Type B pancreatic cell (in vitro differentiated cells): ENCODE data around the gene TUBGCP3. TPM values are rescaled to one million over a fixed set of nuclear protein-coding genes. Genes with fewer than 3 reads are reported as not detected.
"Not testable (repeated sequence)": the region's sequence is repeated elsewhere in the genome, so short reads cannot be mapped to it uniquely, and the experiment has no call there.

Experiments used
- DNase-seq: peaks from one replicate; pipeline ENCODE4 v3.0.0; 2021; ENCODE audit warnings: mixed read lengths; ENCODE audit not compliant: unreplicated experiment; ENCODE audit errors: extremely low spot score
- H3K27ac Mint-ChIP-seq: 2 replicates; pipeline ENCODE4 v1.8.0; 2021; ENCODE audit warnings: mild to moderate bottlenecking, mixed read lengths
- H3K27me3 Mint-ChIP-seq: 2 replicates; pipeline ENCODE4 v1.8.0; 2021; ENCODE audit warnings: mixed read lengths
- H3K36me3 Mint-ChIP-seq: 2 replicates; pipeline ENCODE4 v1.8.0; 2021; ENCODE audit warnings: mixed read lengths
- H3K4me1 Mint-ChIP-seq: one replicate; pipeline ENCODE4 v1.8.0; 2021; ENCODE audit warnings: mixed read lengths; ENCODE audit not compliant: unreplicated experiment
- H3K4me3 Mint-ChIP-seq: 2 replicates; pipeline ENCODE4 v1.8.0; 2021; ENCODE audit warnings: mild to moderate bottlenecking, mixed read lengths
- H3K9me3 Mint-ChIP-seq: 2 replicates; pipeline ENCODE4 v1.8.0; 2021; ENCODE audit warnings: mixed read lengths
- total RNA-seq: library from RNA; stranded (reverse); gene quantifications from 2 replicates; pipeline ENCODE4 v1.2.1, GENCODE V29; 2021; ENCODE audit warnings: low replicate concordance
- TF ChIP-seq, protein P1 (sequence below): fragments of 200-600 bp; sonication (generic); conservative IDR thresholded peaks from 2 replicates; pipeline ENCODE4 v1.5.0; 2021; ENCODE audit warnings: antibody characterized with exemption, mild to moderate bottlenecking

The TUBGCP3 gene
- total RNA-seq, 1 donor from 2014 or later = 34.0 TPM

DNA sequence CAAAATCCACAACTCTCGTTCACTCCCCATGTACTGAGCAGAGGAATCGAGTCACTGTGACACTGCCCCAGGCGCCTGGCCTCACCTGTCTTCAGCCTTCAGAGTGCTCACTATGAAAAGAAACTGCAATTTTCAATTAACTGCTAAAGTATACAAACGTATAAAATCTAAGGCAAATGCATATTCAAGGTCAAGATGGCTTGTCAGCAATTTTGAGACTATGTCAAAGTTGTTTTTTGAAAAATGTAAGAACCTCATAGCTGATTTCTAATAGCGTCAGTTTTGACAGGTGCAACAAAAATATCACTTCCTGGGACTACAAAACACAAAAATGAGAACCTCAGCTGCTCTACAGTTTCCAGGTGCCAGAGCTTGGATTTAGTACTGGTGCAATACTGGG, 31.4 kb downstream of the TUBGCP3 start:
- Mint-ChIP-seq H3K36me3 (peaks cover 38% of the 10 kb centered on the region), H3K27ac (no peak overlapping the region), H3K27me3 (no peaks in the 10 kb centered on the region), H3K4me3 (no peak overlapping the region), H3K4me1 (no peaks in the 10 kb centered on the region), H3K9me3 (no peaks in the 10 kb centered on the region)
- TF ChIP-seq, protein P1, sequence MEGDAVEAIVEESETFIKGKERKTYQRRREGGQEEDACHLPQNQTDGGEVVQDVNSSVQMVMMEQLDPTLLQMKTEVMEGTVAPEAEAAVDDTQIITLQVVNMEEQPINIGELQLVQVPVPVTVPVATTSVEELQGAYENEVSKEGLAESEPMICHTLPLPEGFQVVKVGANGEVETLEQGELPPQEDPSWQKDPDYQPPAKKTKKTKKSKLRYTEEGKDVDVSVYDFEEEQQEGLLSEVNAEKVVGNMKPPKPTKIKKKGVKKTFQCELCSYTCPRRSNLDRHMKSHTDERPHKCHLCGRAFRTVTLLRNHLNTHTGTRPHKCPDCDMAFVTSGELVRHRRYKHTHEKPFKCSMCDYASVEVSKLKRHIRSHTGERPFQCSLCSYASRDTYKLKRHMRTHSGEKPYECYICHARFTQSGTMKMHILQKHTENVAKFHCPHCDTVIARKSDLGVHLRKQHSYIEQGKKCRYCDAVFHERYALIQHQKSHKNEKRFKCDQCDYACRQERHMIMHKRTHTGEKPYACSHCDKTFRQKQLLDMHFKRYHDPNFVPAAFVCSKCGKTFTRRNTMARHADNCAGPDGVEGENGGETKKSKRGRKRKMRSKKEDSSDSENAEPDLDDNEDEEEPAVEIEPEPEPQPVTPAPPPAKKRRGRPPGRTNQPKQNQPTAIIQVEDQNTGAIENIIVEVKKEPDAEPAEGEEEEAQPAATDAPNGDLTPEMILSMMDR = no peak
- DNase-seq = no peak

DNA sequence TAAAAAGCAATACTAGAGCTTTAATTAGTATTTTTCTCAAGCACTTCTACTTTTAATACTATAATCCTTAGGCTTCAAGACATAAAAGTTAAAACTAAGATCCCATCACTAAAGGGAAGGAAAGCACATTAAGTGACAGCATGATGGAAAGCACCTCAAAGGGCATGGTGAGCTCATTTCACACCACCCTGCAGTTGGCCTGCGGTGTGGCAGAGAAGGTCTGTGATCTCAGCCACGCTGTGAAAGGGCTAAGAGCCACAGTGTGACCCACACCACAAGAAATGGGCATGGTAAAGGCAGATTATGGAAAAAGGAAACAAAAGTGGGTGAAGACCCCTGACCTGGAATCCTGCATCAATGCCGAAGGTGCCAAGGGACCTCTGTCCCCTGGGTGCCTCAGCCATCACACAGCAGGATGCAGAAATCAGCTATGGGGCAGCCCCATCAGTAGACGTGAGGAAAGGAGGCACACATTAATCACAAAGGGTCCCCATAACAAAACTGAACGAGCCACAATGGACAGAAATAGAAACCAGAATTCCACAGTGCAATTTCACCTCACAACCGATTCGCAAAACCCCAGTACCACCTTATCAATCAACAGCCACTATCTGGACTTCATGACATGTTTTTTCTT, 33.6 kb downstream of the TUBGCP3 start:
- H3K4me1 Mint-ChIP-seq = no peaks in the 10 kb centered on the region
- TF ChIP-seq, protein P1 = no peak
- no peak overlapping the region for H3K27ac Mint-ChIP-seq
- H3K4me3 Mint-ChIP-seq = no peak overlapping the region
- H3K36me3 Mint-ChIP-seq = peaks cover 39% of the 10 kb centered on the region
- no peak for DNase-seq
- H3K27me3 Mint-ChIP-seq = no peaks in the 10 kb centered on the region
- no peaks in the 10 kb centered on the region for H3K9me3 Mint-ChIP-seq

DNA sequence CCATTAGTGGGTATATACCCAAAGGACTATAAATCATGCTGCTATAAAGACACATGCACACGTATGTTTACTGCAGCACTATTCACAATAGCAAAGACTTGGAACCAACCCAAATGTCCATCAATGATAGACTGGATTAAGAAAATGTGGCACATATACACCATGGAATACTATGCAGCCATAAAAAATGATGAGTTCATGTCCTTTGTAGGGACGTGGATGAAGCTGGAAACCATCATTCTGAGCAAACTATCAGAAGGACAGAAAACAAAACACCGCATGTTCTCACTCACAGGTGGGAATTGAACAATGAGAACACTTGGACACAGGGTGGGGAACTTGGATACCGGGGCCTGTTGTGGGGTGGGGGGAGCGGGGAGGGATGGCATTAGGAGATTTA, 39.0 kb downstream of the TUBGCP3 start:
- peaks cover 47% of the 10 kb centered on the region for H3K36me3 Mint-ChIP-seq
- H3K27me3 Mint-ChIP-seq, H3K4me3 Mint-ChIP-seq: not testable (repeated sequence)

DNA sequence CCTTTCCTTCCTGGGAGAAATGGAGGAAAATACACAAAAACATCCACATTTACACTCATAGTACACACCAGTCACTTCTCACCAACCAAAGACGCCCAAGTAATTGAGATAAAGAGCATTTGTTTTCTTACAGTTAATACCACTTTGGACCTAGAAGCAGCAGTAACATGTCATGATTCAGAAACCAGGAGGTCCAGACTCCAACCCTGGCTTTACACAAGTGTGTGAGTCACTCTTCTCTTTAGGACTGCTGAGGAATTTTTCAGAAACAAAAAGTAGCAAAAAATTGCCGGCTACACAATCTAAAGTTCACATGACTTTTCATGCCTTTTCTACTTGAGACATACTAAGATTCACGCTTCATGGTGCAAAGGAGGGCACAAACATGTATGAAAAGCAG, 42.1 kb downstream of the TUBGCP3 start:
- Mint-ChIP-seq H3K9me3 (no peaks in the 10 kb centered on the region), H3K4me3 (no peak overlapping the region), H3K36me3 (peaks cover 42% of the 10 kb centered on the region), H3K27ac (no peak overlapping the region), H3K27me3 (no peaks in the 10 kb centered on the region), H3K4me1 (no peaks in the 10 kb centered on the region)
- TF ChIP-seq, protein P1 = no peak
- DNase-seq = no peak

More for the DNA sequence above, 39.0 kb downstream of the TUBGCP3 start:
- DNase-seq, H3K27ac Mint-ChIP-seq, H3K9me3 Mint-ChIP-seq, H3K4me1 Mint-ChIP-seq: not testable (repeated sequence)

DNA sequence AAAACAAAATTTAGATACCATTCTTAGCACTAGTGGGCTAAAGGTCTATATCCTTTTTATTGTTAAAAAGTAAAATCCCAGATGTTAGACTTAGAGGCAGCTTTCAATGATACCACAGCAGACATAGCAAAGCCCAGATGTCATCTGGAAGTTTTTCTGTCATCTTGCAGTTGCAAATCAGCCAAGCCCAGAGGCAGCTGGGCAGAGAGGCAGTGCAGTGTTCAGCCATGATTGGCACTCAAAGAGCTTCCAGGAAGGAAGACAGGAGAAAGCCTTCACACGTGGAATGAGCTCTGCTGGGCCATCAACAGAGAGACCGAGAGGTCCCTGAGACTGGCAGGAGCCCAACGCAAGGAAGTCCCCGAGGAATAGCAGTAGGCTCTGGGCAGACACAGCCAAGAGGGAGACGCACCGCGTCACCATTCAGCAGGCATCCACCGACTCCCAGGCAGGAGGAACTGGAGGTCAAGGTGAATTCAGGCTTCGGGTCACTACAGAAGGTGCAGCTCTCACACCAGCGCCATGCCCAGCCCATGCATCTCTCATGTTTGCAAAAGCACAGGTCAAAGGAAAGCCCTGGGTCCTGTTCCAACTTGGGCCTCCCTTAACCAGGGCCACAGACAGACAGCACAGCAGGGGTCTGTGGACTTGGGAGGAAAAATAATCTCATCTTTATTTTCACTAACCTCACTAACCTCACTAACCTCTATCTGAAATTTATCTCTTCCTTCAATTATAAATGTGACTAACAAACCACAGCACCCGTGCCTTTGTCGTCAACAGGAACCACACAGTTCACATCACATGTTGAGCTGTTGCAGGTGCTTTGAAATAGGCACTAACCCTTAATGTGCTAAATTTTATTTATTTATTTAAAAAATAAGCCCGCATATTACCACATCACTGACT, 54.9 kb downstream of the TUBGCP3 start:
- Mint-ChIP-seq H3K27me3 (no peaks in the 10 kb centered on the region), H3K4me3 (no peak overlapping the region), H3K36me3 (peaks cover 17% of the 10 kb centered on the region), H3K27ac (no peak overlapping the region), H3K9me3 (no peaks in the 10 kb centered on the region), H3K4me1 (no peaks in the 10 kb centered on the region)
- TF ChIP-seq, protein P1 = no peak
- no peak for DNase-seq

DNA sequence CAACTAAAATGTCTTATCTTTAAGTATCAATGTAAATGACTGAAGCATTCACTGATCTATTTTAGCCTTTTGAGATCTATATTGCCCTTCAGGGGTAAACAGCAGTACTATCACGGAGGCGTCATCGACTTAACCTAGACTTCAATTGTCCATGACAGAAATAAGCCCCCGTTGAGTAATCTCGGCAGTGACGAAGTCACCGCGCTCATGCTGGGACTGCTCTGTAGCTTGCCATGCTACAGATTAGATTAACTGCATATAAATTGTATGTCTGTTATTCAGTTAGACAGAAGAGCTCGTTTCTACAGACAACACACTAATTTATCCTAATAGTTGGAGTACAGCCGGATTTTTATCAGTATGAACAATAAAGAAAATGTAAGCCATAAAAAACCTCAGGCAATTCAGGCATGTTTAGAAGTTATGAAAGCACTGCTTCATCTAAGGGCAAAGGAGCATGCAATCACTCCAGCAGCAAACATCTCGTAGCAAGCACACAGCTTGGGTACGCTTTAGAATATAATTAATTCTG, 56.6 kb downstream of the TUBGCP3 start:
- no peaks in the 10 kb centered on the region for H3K4me1 Mint-ChIP-seq
- no peaks in the 10 kb centered on the region for H3K9me3 Mint-ChIP-seq
- peaks cover 10% of the 10 kb centered on the region for H3K36me3 Mint-ChIP-seq
- no peak for DNase-seq
- no peak overlapping the region for H3K27ac Mint-ChIP-seq
- TF ChIP-seq, protein P1 = no peak
- no peak overlapping the region for H3K4me3 Mint-ChIP-seq
- H3K27me3 Mint-ChIP-seq = no peaks in the 10 kb centered on the region
